ENCODE measurements around the gene SLC41A3.
"Not testable (repeated sequence)": the region's sequence is repeated elsewhere in the genome, so short reads cannot be mapped to it uniquely, and the experiment has no call there.

The SLC41A3 gene

GRCh38 chr3:126050626-126051025 is 33.3 kb downstream of the SLC41A3 start:
- no peak overlapping the region for H3K27ac ChIP-seq
- no peaks in the 10 kb centered on the region for H3K27me3 ChIP-seq
- H3K36me3 ChIP-seq: no peaks in the 10 kb centered on the region
- no peaks in the 10 kb centered on the region for H3K9me3 ChIP-seq
- no peak overlapping the region for H3K4me3 ChIP-seq (ENCODE audit: low read depth in 1 of 2, low read length in 1 of 2)
- no peak for TF ChIP-seq CTCF (IDR thresholded peaks at IDR 0.05)
- peaks cover 5 to 8% of the 10 kb centered on the region in 2 experiments for H3K4me1 ChIP-seq (ENCODE audit: control insufficient read depth in 1 of 2, insufficient read depth in 1 of 2, low read depth in 1 of 2, low read length in 1 of 2)

DNA sequence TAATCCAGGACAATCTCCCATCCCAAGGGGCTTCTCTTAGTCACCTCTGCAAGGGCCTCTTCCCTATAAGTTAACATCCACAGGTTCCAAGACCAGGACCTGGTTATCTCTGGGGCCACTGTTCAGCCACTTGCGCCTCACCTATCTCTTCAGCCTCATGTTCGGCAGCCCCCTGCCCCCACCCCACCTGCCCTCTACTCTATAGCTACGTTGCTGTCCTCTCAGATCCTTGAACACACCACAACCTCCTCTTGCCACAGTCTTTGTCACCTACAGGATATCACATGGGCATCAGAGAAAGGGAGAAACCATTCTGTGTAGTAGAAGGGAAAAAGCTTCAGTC is 33.9 kb downstream of the SLC41A3 start:
- Histone ChIP-seq H3K4me1 (ENCODE audit: control insufficient read depth in 1 of 2, insufficient read depth in 1 of 2, low read depth in 1 of 2, low read length in 1 of 2) (peaks cover 5 to 8% of the 10 kb centered on the region in 2 experiments), H3K36me3 (no peaks in the 10 kb centered on the region), H3K9me3 (no peaks in the 10 kb centered on the region), H3K27me3 (no peaks in the 10 kb centered on the region), H3K27ac (no peak overlapping the region), H3K4me3 (ENCODE audit: low read depth in 1 of 2, low read length in 1 of 2) (no peak overlapping the region)
- no peak for TF ChIP-seq CTCF (IDR thresholded peaks at IDR 0.05)

GRCh38 chr3:126049289-126050049 is 34.5 kb downstream of the SLC41A3 start:
- Histone ChIP-seq H3K27me3 (no peaks in the 10 kb centered on the region), H3K4me1 (ENCODE audit: control insufficient read depth in 1 of 2, insufficient read depth in 1 of 2, low read depth in 1 of 2, low read length in 1 of 2) (peaks cover 5 to 8% of the 10 kb centered on the region in 2 experiments), H3K36me3 (no peaks in the 10 kb centered on the region), H3K4me3 (ENCODE audit: low read depth in 1 of 2, low read length in 1 of 2) (no peak overlapping the region), H3K9me3 (no peaks in the 10 kb centered on the region), H3K27ac (no peak overlapping the region)
- TF ChIP-seq CTCF (IDR thresholded peaks at IDR 0.05): no peak

GRCh38 chr3:126040386-126040785 is 43.5 kb downstream of the SLC41A3 start:
- Histone ChIP-seq H3K9me3 (no peaks in the 10 kb centered on the region), H3K36me3 (no peaks in the 10 kb centered on the region), H3K4me1 (ENCODE audit: control insufficient read depth in 1 of 2, insufficient read depth in 1 of 2, low read depth in 1 of 2, low read length in 1 of 2) (no peaks in the 10 kb centered on the region), H3K27ac (no peak overlapping the region), H3K27me3 (no peaks in the 10 kb centered on the region), H3K4me3 (ENCODE audit: low read depth in 1 of 2, low read length in 1 of 2) (no peak overlapping the region)
- no peak for TF ChIP-seq CTCF (IDR thresholded peaks at IDR 0.05)

GRCh38 chr3:126039870-126040269 is 44.1 kb downstream of the SLC41A3 start:
- Histone ChIP-seq H3K9me3 (no peaks in the 10 kb centered on the region), H3K4me3 (ENCODE audit: low read depth in 1 of 2, low read length in 1 of 2) (no peak overlapping the region), H3K27me3 (no peaks in the 10 kb centered on the region), H3K4me1 (ENCODE audit: control insufficient read depth in 1 of 2, insufficient read depth in 1 of 2, low read depth in 1 of 2, low read length in 1 of 2) (no peaks in the 10 kb centered on the region), H3K27ac (no peak overlapping the region), H3K36me3 (no peaks in the 10 kb centered on the region)
- TF ChIP-seq CTCF (IDR thresholded peaks at IDR 0.05): no peak

GRCh38 chr3:126038791-126039190 is 45.1 kb downstream of the SLC41A3 start:
- H3K27me3 ChIP-seq; H3K4me1 ChIP-seq (ENCODE audit: control insufficient read depth in 1 of 2, insufficient read depth in 1 of 2, low read depth in 1 of 2, low read length in 1 of 2); H3K4me3 ChIP-seq (ENCODE audit: low read depth in 1 of 2, low read length in 1 of 2); H3K27ac ChIP-seq; H3K9me3 ChIP-seq; H3K36me3 ChIP-seq: not testable (repeated sequence)
